ENCODE results near the gene ELAVL3.
A peak's percentile ranks its signal among the peaks of the same experiment; 100 is the strongest.

Gene ELAVL3

GRCh38 chr19:11422163-11423065, 58.4 kb downstream of the ELAVL3 start:
- H3K27ac ChIP-seq = no peak overlapping the region
- peak overlapping the region; percentile 23 to 25 for H3K4me3 ChIP-seq (ENCODE audit: low read depth in 1 of 2, low read length in 1 of 2)
- no peaks in the 10 kb centered on the region for H3K36me3 ChIP-seq
- H3K27me3 ChIP-seq = peaks cover 71% of the 10 kb centered on the region
- peaks cover 25 to 38% of the 10 kb centered on the region in 2 experiments for H3K4me1 ChIP-seq (ENCODE audit: control insufficient read depth in 1 of 2, insufficient read depth in 1 of 2, low read depth in 1 of 2, low read length in 1 of 2)
- TF ChIP-seq CTCF (IDR thresholded peaks at IDR 0.05) = no peak
- no peaks in the 10 kb centered on the region for H3K9me3 ChIP-seq

GRCh38 chr19:11421371-11422098, 59.3 kb downstream of the ELAVL3 start:
- Histone ChIP-seq H3K4me3 (ENCODE audit: low read depth in 1 of 2, low read length in 1 of 2) (peak overlapping the region; percentile 5 to 23), H3K36me3 (no peaks in the 10 kb centered on the region), H3K4me1 (ENCODE audit: control insufficient read depth in 1 of 2, insufficient read depth in 1 of 2, low read depth in 1 of 2, low read length in 1 of 2) (peaks cover 25 to 38% of the 10 kb centered on the region in 2 experiments), H3K27me3 (peaks cover 79% of the 10 kb centered on the region), H3K9me3 (no peaks in the 10 kb centered on the region), H3K27ac (no peak overlapping the region)
- TF ChIP-seq CTCF (IDR thresholded peaks at IDR 0.05) = no peak

- no peak overlapping the region for H3K27ac ChIP-seq
- no peaks in the 10 kb centered on the region for H3K9me3 ChIP-seq
- peaks cover 88% of the 10 kb centered on the region for H3K27me3 ChIP-seq
- peak overlapping the region in 1 of 2 experiments; percentile 29 for H3K4me3 ChIP-seq (ENCODE audit: low read depth in 1 of 2, low read length in 1 of 2)
- H3K36me3 ChIP-seq = no peaks in the 10 kb centered on the region
- H3K4me1 ChIP-seq (ENCODE audit: control insufficient read depth in 1 of 2, insufficient read depth in 1 of 2, low read depth in 1 of 2, low read length in 1 of 2) = peaks cover 25 to 38% of the 10 kb centered on the region in 2 experiments
- TF ChIP-seq CTCF (IDR thresholded peaks at IDR 0.05) = no peak
Measured at GRCh38 chr19:11420429-11421370, 60.1 kb downstream of the ELAVL3 start.

- Histone ChIP-seq H3K4me3 (ENCODE audit: low read depth in 1 of 2, low read length in 1 of 2) (peak within 1 kb of the TSS in 1 of 2 experiments; percentile 7), H3K27me3 (peaks cover 94% of the 10 kb centered on the region), H3K4me1 (ENCODE audit: control insufficient read depth in 1 of 2, insufficient read depth in 1 of 2, low read depth in 1 of 2, low read length in 1 of 2) (peaks cover 25 to 37% of the 10 kb centered on the region in 2 experiments), H3K36me3 (no peaks in the 10 kb centered on the region), H3K27ac (no peak within 1 kb of the TSS), H3K9me3 (no peaks in the 10 kb centered on the region)
- no peak for TF ChIP-seq CTCF (IDR thresholded peaks at IDR 0.05)
Measured at GRCh38 chr19:11418549-11419506, 62.0 kb downstream of the ELAVL3 start, which contains the start of gene RGL3. Gene RGL3, minus strand, starts transcription at chr19:11419314. Its CDS starts 36 bp downstream, at chr19:11419278.

All from neutrophil (primary cell).